Measurements from ENCODE around the gene CDKN2AIPNL. TPM values are rescaled to one million over a fixed set of nuclear protein-coding genes. Genes with fewer than 3 reads are reported as not detected.
"Not testable (repeated sequence)": the region's sequence is repeated elsewhere in the genome, so short reads cannot be mapped to it uniquely, and the experiment has no call there.

CDKN2AIPNL gene
- total and polyA plus RNA-seq, 3 donors from 2014 or later = 36.0 to 42.6 (median 37.1) TPM

DNA sequence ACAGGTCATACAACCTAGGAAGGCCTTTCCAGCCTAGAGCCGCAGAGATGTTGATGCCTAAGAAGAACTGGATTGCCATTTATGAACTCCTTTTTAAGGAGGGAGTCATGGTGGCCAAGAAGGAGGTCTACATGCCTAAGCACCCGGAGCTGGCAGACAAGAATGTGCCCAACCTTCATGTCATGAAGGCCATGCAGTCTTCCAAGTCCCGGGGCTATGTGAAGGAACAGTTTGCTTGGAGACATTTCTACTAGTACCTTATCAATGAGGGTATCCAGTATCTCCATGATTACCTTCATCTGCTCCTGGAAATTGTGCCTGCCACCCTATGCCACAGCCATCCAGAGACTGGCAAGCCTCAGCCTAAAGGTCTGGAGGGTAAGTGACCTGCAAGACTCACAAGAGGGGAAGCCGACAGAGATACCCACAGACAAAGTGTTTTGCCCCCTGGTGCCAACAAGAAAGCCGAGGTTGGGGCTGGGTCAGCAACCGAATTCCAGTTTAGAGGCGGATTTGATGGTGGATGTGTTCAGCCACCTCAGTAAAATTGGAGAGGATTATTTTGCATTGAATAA is 11.2 kb upstream of the CDKN2AIPNL start:
- TF ChIP-seq, protein P1, sequence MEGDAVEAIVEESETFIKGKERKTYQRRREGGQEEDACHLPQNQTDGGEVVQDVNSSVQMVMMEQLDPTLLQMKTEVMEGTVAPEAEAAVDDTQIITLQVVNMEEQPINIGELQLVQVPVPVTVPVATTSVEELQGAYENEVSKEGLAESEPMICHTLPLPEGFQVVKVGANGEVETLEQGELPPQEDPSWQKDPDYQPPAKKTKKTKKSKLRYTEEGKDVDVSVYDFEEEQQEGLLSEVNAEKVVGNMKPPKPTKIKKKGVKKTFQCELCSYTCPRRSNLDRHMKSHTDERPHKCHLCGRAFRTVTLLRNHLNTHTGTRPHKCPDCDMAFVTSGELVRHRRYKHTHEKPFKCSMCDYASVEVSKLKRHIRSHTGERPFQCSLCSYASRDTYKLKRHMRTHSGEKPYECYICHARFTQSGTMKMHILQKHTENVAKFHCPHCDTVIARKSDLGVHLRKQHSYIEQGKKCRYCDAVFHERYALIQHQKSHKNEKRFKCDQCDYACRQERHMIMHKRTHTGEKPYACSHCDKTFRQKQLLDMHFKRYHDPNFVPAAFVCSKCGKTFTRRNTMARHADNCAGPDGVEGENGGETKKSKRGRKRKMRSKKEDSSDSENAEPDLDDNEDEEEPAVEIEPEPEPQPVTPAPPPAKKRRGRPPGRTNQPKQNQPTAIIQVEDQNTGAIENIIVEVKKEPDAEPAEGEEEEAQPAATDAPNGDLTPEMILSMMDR (IDR thresholded peaks at IDR 0.05) = no peak
- no peak for TF ChIP-seq POLR2A (IDR thresholded peaks at IDR 0.05)
- intact Hi-C loops (cut with DNase I; ENCODE audit: low total_unique reads) = no loop called here
- DNase-seq = no peak

DNA sequence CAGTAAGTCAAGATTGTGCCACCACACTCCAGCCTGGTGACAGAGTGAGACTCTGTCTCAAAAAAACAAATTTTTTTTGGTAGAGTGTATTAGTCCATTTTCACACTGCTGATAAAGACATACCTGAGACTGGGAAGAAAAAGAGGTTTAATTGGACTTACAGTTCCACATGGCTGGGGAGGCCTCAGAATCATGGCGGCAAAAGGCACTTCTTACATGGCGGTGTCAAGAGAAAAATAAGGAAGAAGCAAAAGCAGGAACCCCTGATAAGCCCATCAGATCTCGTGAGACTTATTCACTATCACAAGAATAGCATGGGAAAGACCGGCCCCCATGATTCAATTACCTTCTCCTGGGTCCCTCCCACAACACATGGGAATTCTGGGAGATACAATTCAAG is 9.4 kb upstream of the CDKN2AIPNL start:
- H3K4me3 ChIP-seq = not testable (repeated sequence)
- 90 to 92% methylated on average over 4 of the region's 4 CpGs for WGBS, 2 donors

More for the DNA sequence above, 11.2 kb upstream of the CDKN2AIPNL start:
- 81 to 90% methylated on average over 7 of the region's 7 CpGs for whole genome bisulfite sequencing, 2 donors
- no peak overlapping the region for H3K4me3 ChIP-seq
- H3K27me3 ChIP-seq = no peaks in the 10 kb centered on the region
- no peaks in the 10 kb centered on the region for H3K36me3 ChIP-seq (ENCODE audit: low read depth, missing control alignments)
- no peaks in the 10 kb centered on the region for H3K9me3 ChIP-seq
- no peaks in the 10 kb centered on the region for H3K4me1 ChIP-seq
- no peak overlapping the region for H3K27ac ChIP-seq

DNA sequence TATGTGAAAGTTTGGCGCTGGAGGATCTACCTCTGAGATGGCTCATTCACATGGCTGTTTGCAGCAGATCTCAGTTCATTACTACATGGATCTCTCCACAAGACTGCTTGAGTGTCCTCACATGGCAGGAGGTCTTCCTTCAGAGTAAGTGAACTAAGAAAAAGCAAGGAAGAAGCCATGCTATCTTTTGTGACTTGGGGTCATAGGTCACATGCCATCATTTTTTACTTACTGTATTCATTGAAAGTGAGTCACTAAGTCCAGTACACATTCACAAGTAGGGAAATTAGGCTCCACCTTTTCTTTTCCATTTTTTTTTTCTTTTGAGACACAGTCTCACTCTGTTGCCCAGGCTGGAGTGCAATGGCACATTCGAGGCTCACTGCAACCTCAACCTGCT is 8.7 kb upstream of the CDKN2AIPNL start:
- H3K4me3 ChIP-seq = no peak overlapping the region
- H3K27me3 ChIP-seq = no peaks in the 10 kb centered on the region
- TF ChIP-seq, protein P1 (IDR thresholded peaks at IDR 0.05) = no peak
- TF ChIP-seq POLR2A (IDR thresholded peaks at IDR 0.05) = no peak
- H3K36me3 ChIP-seq (ENCODE audit: low read depth, missing control alignments) = no peaks in the 10 kb centered on the region
- DNase-seq = no peak
- 91 to 95% methylated on average over 2 of the region's 2 CpGs for WGBS, 2 donors
- intact Hi-C loops (cut with DNase I; ENCODE audit: low total_unique reads) = no loop called here
- H3K27ac ChIP-seq = no peak overlapping the region
- no peaks in the 10 kb centered on the region for H3K4me1 ChIP-seq
- H3K9me3 ChIP-seq = no peaks in the 10 kb centered on the region

More for the DNA sequence above, 9.4 kb upstream of the CDKN2AIPNL start:
- intact Hi-C loops (cut with DNase I; ENCODE audit: low total_unique reads); H3K4me1 ChIP-seq; H3K36me3 ChIP-seq (ENCODE audit: low read depth, missing control alignments); H3K27ac ChIP-seq; H3K27me3 ChIP-seq; DNase-seq; H3K9me3 ChIP-seq: not testable (repeated sequence)

DNA sequence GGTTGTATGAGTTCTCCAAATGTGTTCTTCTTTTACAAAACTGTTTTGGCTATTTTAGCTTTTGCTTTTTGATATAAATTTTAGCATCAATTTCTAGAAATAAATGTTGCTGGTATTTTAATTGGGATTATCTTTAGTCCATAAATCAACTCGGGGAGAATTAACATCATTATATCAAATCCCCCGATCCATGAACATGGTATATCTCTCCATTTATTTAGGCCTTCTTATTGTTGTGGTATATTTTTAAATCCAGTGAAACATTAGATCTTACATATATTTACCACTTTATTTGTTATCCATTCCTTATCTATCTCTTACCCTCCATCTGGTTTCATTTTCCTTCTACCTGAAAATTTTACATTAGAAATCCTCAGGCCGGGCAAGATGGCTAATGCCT is 7.3 kb upstream of the CDKN2AIPNL start:
- Histone ChIP-seq H3K4me3 (no peak overlapping the region), H3K9me3 (no peaks in the 10 kb centered on the region), H3K36me3 (ENCODE audit: low read depth, missing control alignments) (no peaks in the 10 kb centered on the region), H3K27me3 (no peaks in the 10 kb centered on the region), H3K4me1 (peaks cover 2% of the 10 kb centered on the region), H3K27ac (no peak overlapping the region)
- no peak for TF ChIP-seq POLR2A (IDR thresholded peaks at IDR 0.05)
- TF ChIP-seq, protein P1 (IDR thresholded peaks at IDR 0.05) = no peak
- intact Hi-C loops (cut with DNase I; ENCODE audit: low total_unique reads) = no loop called here
- WGBS, 2 donors = 94 to 95% methylated on average over 3 of the region's 3 CpGs
- no peak for DNase-seq

DNA sequence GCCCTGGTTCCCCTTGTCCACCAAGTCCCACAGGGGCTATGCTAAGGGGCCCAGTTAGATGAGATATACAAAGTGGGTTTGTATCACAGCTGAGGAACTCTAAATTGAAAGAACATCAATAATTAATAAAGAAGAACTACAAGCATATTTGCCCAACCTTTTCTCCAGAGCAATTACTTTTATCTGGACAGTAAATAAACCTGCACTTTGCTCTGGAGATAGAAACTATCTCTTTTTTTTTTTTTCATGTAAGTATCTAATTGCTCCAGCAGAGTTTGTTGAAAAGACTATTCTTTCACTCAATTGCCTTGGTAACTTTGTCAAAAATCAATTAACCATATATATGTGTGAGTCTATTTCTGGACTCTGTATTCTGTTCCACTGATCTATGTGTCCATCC is 6.0 kb upstream of the CDKN2AIPNL start:
- Histone ChIP-seq H3K27me3 (no peaks in the 10 kb centered on the region), H3K4me1 (peaks cover 11% of the 10 kb centered on the region), H3K9me3 (no peaks in the 10 kb centered on the region), H3K27ac (no peak overlapping the region), H3K36me3 (ENCODE audit: low read depth, missing control alignments) (no peaks in the 10 kb centered on the region), H3K4me3 (no peak overlapping the region)
- intact Hi-C loops (cut with DNase I; ENCODE audit: low total_unique reads) = no loop called here
- TF ChIP-seq POLR2A (IDR thresholded peaks at IDR 0.05) = no peak
- TF ChIP-seq, protein P1 (IDR thresholded peaks at IDR 0.05) = no peak
- no peak for DNase-seq
